GM18951 (cell line): Measurements from ENCODE around the gene KCNH2.

Experiments
- POLR2A ChIP-seq: IDR thresholded peaks from 4 replicates; pipeline ENCODE4 v1.6.1; 2011; ENCODE audit warnings: mild to moderate bottlenecking; ENCODE audit not compliant: insufficient read length, insufficient read depth; ENCODE audit errors: extremely low read depth
- in situ Hi-C: fragments of 300-500 bp; cut with MboI; formaldehyde crosslinking; loops from one replicate; pipeline ENCODE4 v1.12.0; 2022; ENCODE audit warnings: low sequenced_read_pairs, mixed read lengths, inconsistent platforms; ENCODE audit not compliant: unreplicated experiment

Gene KCNH2

DNA sequence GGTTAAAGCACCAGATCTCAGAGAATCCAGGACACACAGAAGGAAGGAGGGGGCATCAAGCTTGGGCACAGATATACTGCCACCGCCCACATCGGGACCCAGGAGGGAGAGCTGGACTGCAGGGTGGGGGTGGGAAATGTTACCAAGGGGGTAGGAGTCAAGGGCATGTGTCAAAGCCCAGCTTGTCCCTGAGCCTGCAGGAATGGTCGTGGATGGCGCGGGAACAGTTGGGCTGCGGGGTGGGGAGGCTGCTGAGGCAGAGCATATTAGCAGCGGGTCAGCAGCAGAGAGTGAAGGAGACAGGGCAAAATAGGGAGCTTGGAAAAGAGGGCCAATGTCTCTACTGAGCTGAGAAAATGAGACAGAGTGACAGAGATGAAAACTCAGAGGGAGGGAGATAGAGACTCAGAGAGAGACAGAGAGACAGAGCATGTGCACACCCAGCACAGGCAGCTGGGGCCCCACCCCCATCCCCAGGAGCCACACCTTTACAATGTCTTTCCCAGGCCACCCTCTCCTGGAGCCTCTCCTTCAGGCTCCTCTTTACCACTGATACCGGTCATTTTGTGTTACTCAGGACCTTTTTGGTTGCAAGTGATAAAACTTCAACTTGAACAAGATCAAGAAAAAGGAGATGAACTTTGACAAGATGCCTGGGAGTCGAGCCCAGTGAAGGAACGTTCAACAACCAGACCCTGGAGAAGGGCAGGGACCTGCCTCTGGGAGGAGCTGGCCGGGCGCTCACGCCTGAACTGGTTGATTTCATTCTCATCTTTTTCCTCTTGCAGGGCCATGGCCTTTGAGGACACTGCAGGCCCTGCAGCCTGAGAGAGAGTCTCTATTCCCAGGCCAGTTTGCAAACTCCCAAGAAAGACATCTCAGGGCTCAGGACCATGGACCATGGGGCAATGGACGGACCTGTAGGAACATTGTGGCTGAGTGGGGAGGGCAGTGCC lies 75.8 kb downstream of the KCNH2 start:
- TF ChIP-seq POLR2A: no peak
- in situ Hi-C loops: no loop called here

DNA sequence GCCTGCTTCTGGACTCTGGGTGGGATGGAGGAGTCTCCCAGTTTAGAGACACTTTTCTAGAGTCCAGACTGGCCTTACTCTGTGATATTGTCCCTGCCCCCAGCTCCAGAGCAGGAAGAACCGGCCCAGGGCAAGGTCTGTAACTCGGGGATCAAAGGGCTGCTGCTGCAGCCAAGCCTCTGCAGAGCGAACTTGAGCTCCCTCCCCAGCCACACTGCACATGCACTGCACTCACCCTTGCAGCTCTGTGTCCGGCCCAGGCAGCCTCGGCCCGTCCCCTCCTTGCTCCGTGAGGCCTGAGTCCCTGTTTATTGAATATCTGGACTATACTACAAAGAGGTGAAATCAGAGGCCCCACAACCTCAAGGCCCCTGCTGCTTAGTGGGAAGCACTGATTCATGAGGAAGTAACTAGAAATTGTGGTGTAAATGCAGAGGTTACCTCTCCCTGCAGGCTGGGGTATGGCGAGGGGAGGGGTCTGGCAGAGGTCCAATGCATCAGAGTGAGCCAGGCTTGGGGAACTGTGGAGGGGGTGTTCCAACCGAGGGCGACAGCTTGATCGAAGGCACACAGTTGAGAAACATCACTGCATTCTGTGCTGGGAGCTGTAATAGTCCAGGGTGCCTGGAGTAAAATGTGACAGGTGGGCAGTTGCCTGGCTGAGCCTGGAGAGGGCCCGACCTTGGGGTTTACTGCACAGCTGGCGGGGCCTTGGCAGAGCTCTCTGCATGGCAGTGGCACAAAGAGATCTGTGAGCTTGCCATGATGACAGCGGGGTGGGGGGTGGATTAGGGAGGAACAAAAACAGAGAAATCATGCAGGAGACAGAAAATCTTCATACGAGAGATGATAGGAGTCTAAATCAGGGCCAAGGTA lies 76.7 kb downstream of the KCNH2 start:
- in situ Hi-C loops: no loop called here
- TF ChIP-seq POLR2A: no peak

DNA sequence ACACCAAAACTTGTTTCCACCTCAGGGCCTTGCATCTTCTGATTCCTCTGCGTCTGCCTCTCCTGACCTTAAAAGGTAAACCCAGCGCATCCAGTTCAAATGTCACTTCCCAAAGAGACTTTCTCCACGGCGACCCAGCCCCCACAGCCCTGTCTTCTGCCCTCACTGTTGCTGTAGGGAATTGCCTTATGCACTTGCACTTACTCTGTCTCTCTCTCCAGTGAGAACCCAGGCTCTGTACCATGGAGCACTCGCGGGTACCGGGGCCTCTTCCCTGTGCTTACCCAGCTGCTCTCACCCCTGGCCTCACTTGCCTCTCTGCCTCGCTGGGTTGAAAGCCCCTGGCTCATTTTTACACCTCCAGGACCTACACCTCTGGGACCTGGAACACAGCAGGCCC lies 77.4 kb downstream of the KCNH2 start:
- no peak for TF ChIP-seq POLR2A
- in situ Hi-C loops: no loop called here

DNA sequence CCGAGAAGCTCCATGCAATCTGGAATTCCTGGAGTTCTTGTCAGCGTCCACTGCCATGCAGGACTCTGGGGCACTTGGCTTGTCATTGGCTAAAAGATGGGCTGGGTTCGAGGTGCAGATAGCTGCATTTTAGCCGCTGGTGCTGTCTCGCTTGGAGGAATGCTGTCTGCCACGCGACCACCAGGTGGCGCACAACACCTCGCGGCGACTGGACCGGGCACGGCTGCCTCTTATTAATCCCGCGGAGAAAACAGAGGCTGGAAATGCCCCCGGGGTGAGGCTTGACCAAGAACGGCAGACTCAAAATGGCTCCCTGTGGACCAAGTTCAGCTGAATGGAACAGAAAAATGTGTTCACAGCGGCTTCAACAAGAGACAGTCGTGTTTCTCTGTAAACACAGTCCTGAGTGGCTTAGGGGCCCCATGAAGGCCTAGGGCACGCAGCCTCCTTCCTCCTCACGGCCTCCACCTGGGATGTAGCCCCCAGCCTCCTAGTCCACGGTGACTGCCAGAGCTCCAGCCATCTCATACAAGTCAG lies 79.6 kb downstream of the KCNH2 start:
- TF ChIP-seq POLR2A: no peak
- in situ Hi-C loops: no loop called here

DNA sequence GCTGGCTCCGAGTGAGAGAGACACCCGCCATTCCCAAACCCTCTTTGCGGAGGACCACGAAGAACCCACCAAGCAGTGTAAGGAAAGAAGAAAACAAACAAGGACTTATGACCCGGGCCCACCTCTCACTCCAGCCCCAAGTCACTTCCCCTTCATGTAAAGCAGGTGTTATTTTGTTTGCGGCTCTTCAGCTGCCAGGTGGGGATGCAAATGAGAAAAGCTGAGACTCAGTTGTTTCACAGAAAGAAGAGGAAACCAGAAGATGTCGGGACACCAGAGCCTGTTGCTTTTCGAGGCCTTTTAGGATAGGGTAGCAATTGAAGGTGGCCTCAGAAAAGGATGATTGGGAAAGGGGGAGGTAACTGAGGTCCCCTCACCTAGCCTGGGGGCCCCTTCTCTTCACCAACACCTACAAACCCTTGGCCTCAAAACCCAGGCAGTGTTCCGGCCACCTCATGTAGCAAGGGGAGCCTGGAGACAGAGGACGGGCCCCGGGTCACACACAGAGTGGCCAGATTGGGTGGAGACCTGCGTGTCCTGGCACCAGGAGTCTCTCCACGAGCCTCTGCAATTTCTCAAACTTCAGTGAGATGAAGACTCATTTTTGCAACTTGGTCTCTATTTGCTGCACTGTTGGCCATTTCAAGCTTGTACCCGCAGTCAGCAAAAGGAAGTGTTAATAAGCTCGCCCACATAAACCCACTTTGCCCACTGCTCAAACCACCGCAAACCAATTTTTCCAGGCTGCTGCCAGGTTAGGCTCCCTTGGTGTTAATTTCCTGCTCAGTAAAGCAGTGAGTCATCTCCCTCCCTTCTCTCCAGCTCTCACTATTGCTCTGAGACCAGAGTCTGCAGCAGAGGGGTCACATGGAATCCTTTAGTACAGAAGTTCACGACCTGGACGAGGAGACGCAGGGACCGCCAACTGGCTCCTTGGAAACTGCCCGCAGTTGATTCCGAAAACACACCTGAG lies 80.3 kb downstream of the KCNH2 start:
- TF ChIP-seq POLR2A: peak; percentile 26
- in situ Hi-C loops: no loop called here

DNA sequence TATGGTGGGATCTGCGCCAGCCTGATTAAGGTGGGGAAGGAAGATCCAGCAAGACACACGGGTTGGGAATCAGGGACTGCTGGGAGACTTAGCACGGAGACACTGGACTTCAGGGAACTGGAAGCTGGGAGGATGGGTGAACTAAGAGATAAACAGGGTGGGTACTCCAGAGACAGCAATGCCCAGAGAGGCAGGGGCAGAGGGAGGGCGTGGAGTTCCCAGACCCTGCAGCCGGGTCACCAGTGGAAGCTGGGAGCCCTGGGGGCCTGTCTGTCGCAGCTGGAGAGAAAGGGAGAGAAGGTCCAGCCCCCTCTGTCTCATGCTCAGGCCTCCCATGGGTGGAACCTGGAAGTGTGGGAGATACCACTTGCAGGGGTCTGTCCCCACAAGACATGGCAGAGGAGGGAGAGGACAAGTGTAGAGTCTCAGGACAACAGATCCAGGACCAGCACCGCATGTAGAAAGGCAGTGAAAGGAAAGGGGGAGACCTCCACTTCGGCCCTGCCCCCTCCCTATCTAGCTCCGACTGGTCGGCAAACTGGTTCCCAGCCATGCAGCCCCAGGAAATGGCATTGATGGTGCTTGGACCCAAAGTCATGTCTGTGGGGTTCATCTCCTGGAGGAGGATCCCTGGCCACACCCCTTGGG lies 81.4 kb downstream of the KCNH2 start:
- no peak for TF ChIP-seq POLR2A

DNA sequence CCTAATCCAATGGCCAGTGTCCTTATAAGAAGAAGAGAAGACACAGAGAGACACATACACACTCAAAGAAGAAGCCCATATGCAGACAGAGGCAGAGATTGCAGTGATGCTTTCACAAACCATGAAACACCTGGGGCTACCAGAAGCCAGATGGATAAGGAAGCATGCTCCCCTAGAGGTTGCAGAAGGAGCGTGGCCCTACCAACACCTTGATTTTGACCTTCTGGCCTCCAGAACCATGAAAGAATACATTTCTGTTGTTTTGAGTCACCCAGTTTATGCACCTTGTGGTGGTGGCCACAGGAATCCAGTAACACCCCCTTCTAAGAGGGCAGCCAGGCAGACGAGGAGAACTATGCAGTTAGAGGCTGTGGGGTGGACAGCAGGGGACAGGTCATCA lies 82.3 kb downstream of the KCNH2 start:
- in situ Hi-C loops: no loop called here
- TF ChIP-seq POLR2A: no peak

More for the DNA sequence above, 81.4 kb downstream of the KCNH2 start:
- in situ Hi-C loops: no loop called here
